ENCODE results near the gene EXOC4.

The EXOC4 gene

DNA sequence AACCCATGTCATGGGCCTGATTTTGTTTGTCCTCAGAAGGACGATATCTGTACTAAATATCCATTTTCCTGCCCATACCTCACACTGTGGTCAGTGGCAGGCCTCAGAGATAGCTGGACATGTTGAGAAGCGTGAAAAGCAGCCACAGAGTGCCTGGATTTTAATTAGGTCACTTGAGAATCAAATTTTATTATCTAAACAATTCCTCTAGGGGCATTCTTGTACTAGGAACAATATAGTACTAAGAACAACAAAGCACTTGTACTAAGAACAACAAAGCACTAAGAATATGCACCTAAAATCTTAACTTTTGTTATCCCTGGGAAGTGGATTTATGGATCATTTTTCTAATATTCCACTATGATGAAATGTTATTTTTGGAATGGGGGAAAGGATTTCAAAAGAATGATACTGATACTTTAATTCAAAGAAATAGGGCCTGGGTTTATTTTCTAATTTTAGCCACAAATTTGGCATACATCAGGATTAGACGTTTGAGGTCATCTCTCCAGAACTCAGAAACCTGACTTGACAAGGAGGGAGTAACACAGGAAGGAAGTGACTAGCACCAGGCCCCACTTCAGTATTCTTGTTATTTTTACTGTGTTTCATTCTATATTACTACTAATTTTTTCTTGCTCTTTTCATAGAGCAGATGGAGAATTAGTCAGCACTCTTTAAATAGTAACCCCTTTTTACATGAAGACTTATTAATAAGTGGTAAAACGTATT lies 112.2 kb downstream of the EXOC4 start:
- no peak for DNase-seq (ENCODE audit: low spot score)

- no peak for DNase-seq (ENCODE audit: low spot score)
Measured at GRCh38 chr7:133365917-133366316, 113.0 kb downstream of the EXOC4 start.

- DNase-seq (ENCODE audit: low spot score), result no peak
Measured at GRCh38 chr7:133367561-133367960, 114.7 kb downstream of the EXOC4 start.

DNA sequence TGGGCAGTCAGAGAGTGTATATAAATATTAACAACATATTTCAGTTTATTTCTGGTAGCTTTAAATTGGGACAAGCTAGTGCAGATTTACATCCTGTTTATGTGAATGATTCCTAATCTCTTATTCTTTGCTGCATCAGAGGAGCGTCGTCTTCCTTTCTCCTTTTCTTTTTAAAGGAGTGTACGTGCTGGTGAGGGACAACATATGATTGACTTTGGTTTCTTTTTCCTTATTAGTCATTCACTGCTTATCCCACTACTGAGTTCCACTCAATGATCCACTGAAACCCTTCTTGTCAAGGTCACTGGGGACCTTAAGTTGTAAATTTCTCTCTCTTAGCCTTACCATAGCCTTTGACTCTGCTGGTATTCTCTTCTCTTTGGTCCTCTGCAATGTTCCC lies 116.3 kb downstream of the EXOC4 start:
- DNase-seq (ENCODE audit: low spot score), result no peak

DNA sequence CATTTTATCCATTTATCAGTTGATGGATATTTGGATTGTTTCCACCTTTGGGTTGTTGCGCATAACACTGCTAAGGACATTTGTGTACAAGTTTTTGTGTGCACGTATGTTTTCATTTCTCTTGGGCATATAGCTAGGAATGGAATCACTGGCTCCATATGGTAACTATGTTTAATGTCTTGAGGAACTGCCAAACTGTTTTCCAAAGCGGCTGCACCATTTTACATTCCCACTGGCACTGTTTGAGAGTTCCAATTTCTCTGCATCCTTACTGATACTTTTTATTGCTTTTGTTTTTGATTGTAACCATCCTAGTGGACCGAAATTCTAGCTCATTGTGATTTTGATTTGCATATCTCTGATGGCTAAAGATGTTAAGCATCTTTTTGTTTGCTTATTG lies 118.7 kb downstream of the EXOC4 start:
- DNase-seq (ENCODE audit: low spot score), result no peak

- DNase-seq (ENCODE audit: low spot score), result no peak
Measured at GRCh38 chr7:133372337-133372736, 119.5 kb downstream of the EXOC4 start.

GRCh38 chr7:133376514-133376913 lies 123.6 kb downstream of the EXOC4 start:
- no peak for DNase-seq (ENCODE audit: low spot score)

- DNase-seq (ENCODE audit: low spot score), result no peak
Measured at GRCh38 chr7:133381965-133382364, 129.1 kb downstream of the EXOC4 start.

DNA sequence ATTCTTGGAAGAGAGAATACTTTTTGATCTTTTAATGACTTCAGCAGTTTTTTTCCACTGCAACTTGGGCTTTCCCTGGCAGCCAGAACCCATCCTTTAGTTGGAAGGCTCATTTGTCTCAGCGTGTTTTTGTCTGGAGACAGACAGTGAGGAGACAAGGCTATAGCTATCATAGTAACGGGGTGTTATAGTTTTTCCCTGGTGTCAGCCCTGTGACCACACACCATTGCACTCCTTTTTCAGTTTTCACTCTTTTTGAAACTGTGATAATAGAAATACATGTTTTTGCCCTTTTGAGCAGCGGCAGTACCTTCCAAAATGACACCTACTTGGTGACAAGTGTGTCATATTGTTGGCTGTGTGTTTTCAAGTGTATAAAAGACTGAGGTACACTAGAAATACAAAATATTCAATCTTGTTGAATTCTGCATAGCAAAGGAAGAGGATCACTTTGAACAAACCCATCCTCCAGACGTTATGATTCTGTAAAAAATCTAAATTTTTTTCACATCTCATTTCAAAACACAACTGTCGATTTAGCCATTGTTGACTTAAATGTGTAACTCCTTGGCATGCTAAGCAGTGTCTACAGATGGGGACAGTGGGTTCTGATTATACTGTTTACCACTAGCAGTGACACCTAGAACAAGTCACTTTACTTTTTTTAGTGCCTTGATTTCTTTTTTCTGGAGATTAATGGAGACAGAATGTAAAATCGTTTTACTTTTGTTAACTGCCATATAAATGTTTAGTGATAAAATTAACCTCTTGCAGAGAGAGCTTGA lies 130.1 kb downstream of the EXOC4 start:
- no peak for DNase-seq (ENCODE audit: low spot score)

DNA sequence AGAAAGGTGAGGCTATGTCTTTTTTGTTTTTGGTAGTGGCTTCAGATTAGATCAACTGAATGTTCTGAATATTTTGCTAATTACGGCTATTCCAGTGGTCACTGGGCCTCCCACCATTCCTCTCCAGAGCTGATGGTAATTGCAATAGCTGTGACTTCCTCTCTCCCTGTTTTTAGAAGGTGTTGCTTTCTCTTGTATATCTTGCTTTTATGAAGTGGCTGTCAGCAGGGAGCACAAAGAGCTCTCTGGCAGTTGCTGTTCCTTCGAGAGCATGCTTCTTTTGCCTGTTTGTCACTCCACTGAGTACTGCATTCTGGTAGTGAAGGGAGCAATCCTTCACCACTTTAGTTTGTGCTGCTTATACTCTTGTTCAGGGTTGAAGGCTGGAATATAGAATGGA lies 133.3 kb downstream of the EXOC4 start:
- no peak for DNase-seq (ENCODE audit: low spot score)

DNA sequence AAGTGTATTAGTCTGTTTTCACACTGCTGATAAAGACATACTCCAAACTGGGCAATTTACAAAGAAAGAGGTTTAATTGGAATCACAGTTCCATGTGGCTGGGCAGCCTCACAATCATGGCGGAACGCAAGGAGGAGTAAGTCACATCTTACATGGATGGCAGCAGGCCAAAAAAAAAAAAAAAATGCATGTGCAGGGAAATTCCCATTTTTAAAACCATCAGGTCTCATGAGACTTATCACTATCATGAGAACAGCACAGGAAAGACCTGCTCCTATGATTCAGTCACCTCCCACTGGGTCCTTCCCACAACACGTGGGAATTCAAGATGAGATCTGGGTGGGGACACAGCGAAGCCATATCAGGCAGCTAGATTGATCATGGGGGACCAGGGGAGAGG lies 136.8 kb downstream of the EXOC4 start:
- no peak for DNase-seq (ENCODE audit: low spot score)

- no peak for DNase-seq (ENCODE audit: low spot score)
Measured at GRCh38 chr7:133391206-133391605, 138.3 kb downstream of the EXOC4 start.

DNA sequence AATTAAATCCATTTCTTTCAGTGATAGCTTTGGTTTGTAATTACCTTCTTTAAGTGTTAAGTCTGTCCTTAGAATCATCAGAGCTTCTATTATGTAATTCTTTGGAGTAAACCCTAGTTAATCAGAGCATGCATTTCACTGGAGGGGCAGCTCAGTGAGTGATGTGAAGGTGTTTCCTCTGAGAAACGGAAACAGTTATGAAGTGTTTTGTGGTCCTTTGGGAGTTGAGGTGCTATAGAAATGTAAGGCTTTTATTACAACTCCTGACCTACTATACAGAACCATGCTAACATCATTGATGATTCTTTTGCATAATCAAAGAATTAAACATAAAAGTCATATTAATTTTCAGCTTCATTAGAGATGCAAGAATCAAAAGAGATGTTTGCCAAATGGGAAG lies 141.5 kb downstream of the EXOC4 start:
- no peak for DNase-seq (ENCODE audit: low spot score)

DNA sequence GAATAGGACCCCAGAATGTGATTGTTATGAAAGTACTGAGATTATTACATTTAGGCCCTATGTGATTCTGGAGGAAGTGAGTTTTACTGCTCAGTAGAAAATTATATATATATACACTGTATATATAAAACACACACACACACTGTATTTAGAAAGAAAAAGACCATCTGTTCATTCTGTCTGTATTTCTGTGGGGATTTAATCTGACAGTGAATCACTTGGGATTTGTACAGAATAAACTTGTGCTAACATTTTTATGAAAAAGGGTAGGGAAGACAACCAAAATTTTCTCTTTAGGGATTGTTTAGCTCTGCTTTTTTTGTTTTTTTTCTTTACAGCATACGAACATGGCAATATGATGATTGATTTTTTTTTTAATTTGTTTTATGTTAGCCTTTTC lies 142.7 kb downstream of the EXOC4 start:
- DNase-seq (ENCODE audit: low spot score), result no peak

DNA sequence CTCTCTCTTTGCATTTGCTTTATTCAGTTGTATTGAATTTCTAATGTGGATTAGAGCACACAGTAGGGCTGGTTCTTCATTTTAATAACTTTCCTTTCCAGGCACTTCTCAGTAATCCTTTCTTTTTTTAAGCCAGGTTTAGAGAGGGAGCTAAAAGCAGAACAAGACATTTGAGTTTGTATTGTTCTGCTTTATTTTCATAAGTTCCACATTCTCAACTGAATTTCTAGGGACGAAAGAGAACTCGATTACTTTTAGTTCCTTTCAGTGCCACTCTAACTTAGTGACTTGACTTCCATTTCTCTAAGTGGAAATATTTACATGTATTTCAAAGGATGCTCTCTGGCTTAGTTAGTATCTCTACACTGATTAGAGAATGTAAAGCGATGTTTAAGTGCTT lies 145.6 kb downstream of the EXOC4 start:
- DNase-seq (ENCODE audit: low spot score), result no peak

GRCh38 chr7:133401225-133401624 lies 148.3 kb downstream of the EXOC4 start:
- no peak for DNase-seq (ENCODE audit: low spot score)

DNA sequence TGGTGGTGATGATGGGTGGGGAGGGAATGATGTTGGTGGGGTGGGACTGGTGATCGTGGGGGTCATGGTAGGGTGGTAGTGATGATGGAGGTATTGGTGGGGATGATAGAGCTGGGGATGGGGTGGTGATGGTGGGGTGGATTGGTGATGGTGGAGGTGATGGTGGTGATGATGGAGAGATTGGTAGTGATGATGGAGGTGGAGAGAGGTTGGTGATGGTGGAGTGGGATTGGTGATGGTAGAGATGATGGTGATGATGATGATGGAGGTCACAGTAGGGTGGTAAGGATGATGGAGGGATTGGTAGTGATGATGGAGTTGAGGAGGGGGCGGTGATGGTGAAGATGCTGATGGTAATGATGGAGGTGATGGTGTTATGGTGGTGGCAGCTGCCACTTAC lies 155.3 kb downstream of the EXOC4 start:
- no peak for DNase-seq (ENCODE audit: low spot score)

DNA sequence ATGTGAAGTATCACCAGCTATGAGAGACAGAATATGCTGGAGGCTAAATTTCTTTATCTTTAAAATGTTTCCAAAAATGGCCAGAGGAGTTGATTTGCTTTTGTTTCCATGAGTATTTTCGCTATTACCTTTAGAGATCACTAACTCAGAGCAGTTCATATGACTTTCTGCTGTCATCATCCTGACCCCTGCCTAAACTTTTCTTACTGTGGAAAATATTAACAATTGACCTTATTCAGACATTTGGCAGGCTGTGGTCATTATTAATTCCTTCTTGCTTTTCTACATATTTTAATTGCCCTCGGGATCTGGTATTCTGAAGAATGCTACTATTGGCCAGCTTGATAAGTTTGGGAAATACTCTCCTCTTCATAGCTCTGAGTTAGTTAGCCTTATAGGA lies 156.5 kb downstream of the EXOC4 start:
- DNase-seq (ENCODE audit: low spot score), result no peak

GRCh38 chr7:133409966-133410365 lies 157.1 kb downstream of the EXOC4 start:
- DNase-seq (ENCODE audit: low spot score), result no peak

GRCh38 chr7:133411395-133411794 lies 158.5 kb downstream of the EXOC4 start:
- no peak for DNase-seq (ENCODE audit: low spot score)

- no peak for DNase-seq (ENCODE audit: low spot score)
Measured at GRCh38 chr7:133412942-133413341, 160.1 kb downstream of the EXOC4 start.

GRCh38 chr7:133419041-133419440 lies 166.2 kb downstream of the EXOC4 start:
- DNase-seq (ENCODE audit: low spot score), result no peak

- no peak for DNase-seq (ENCODE audit: low spot score)
Measured at GRCh38 chr7:133423618-133424017, 170.7 kb downstream of the EXOC4 start.

DNA sequence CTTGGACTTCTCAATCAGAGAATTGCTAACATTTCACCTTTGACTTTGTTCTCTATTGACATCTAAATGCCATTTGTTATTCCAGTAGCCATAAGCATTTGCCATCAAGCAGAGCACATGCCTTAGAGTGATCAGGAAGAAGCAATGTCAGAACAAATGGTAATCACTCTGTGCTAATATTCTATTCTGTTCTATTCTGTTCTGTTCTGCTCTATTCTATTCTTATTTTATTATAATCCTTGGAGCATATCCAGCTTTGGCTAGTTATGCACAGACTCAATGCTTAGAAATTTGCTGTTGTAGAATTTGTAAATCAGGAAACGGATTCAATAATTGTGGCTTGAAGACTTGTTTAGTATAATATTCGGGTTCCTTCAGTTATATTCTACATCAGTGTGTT lies 175.4 kb downstream of the EXOC4 start:
- no peak for DNase-seq (ENCODE audit: low spot score)
